IMR-90 (cell line): ENCODE data around the gene TMC3.

ENCODE experiments used
- MXI1 ChIP-seq: IDR thresholded peaks from 2 replicates; pipeline ENCODE4 v1.6.1; 2012; ENCODE audit warnings: low read depth, mild to moderate bottlenecking, low read length, moderate library complexity, borderline replicate concordance
- POLR2A ChIP-seq: IDR thresholded peaks from 2 replicates; pipeline ENCODE4 v1.6.1; 2012; ENCODE audit warnings: mild to moderate bottlenecking, low read depth, low read length
- SMC3 ChIP-seq: fragments of 150-350 bp; IDR thresholded peaks from 2 replicates; pipeline ENCODE4 v1.6.1; 2016; ENCODE audit warnings: low read depth, mild to moderate bottlenecking, antibody characterized with exemption, low read length, moderate library complexity
- TF ChIP-seq, protein P1 (sequence below): conservative IDR thresholded peaks from 2 replicates; pipeline ENCODE4 v1.5.1; 2012; ENCODE audit warnings: mild to moderate bottlenecking, low read depth, low read length, improper control_type of control experiment

DNA sequence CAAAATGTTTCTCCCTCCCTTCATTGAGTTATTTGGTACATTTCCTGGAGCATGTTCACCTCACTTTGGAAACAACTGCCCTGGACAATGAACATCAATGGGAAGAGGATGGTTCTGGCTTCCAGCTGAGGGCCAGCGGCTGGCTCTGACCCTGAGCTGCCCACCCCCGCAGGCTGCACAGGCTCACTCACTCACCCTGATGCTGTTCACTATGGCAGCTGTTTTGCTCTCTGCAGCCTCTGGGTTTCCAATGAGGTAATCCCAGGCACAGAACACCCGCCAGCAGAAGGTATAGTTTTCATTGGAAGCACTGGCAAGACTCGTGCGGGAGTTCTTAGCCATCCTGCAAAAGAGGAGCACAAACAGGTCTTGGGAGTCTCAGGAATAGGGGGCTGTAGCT, 17.8 kb downstream of the TMC3 start:
- TF ChIP-seq, protein P1, sequence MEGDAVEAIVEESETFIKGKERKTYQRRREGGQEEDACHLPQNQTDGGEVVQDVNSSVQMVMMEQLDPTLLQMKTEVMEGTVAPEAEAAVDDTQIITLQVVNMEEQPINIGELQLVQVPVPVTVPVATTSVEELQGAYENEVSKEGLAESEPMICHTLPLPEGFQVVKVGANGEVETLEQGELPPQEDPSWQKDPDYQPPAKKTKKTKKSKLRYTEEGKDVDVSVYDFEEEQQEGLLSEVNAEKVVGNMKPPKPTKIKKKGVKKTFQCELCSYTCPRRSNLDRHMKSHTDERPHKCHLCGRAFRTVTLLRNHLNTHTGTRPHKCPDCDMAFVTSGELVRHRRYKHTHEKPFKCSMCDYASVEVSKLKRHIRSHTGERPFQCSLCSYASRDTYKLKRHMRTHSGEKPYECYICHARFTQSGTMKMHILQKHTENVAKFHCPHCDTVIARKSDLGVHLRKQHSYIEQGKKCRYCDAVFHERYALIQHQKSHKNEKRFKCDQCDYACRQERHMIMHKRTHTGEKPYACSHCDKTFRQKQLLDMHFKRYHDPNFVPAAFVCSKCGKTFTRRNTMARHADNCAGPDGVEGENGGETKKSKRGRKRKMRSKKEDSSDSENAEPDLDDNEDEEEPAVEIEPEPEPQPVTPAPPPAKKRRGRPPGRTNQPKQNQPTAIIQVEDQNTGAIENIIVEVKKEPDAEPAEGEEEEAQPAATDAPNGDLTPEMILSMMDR, result no peak
- TF ChIP-seq MXI1 (no peak), SMC3 (no peak), POLR2A (no peak)
